HG03064 (cell line): ENCODE data around the gene NFIB.

Experiments
- ATAC-seq: cut with Tn5 transposase; IDR thresholded peaks from one replicate; pipeline ENCODE4 v1.9.1; 2021; ENCODE audit warnings: low read depth; ENCODE audit not compliant: unreplicated experiment

The NFIB gene

GRCh38 chr9:14165376-14166035 lies 148.4 kb downstream of the NFIB start:
- no peak for ATAC-seq

GRCh38 chr9:14164908-14165307 lies 149.0 kb downstream of the NFIB start:
- no peak for ATAC-seq

- no peak for ATAC-seq
These were observed 154.3 kb downstream of the NFIB start for GRCh38 chr9:14159440-14160216.

DNA sequence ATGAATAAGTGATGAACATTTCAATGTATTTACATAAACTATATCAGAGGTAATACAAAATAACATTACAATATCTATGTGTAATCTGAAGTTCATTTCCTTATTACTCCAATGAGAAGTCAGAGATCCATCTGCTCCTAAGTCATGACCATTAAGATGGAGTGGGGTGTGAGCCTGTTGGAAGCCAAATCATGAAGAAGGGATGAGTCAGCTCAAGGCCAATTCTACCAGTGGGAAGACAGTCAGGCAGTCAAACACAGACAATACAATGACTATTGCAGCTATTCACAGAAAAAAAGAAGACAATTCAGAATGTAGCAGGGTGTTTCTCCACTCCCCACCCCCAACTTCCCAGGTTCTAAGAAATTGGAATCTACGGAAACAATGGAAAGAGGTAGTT lies 155.0 kb downstream of the NFIB start:
- no peak for ATAC-seq

GRCh38 chr9:14158136-14158813 lies 155.7 kb downstream of the NFIB start:
- ATAC-seq: no peak

DNA sequence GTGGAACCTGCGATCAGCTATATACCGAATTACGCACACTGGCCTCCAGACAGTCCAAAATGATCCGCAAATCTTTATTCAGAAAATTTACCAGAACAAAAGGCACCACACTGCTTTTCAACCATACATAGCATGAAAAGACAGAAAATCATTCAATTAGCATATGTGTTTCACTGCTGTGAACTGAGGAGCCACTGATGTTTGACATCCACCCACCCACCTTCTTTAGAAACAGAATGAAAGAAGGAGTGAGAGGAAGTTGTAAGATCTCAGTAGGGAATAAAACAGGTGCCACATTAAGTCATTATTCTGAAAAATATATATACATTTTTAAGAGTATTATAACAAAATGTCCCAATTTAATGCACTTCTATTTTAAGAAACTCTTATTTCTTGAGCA lies 156.8 kb downstream of the NFIB start:
- no peak for ATAC-seq

DNA sequence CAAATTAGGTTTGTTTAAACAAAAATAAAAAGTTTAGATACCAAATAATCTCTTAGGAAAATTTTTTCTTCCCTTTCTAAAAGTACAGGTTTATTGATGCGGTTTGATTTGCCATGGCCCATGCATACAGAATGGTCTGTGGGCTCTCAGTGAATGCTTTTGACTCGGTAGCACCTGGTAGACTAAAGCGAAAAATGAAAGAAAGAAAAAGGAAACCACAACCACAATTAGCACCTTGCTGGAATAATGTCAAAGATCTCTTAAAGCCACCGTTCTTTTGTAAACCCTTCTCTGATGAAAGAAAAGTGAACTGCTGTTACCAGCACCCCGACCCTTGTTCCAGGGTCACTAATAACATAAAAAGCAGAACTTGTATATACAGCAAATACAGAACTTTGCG lies 157.9 kb downstream of the NFIB start:
- peak; percentile 95 for ATAC-seq

GRCh38 chr9:14155237-14155636 lies 158.7 kb downstream of the NFIB start:
- no peak for ATAC-seq

DNA sequence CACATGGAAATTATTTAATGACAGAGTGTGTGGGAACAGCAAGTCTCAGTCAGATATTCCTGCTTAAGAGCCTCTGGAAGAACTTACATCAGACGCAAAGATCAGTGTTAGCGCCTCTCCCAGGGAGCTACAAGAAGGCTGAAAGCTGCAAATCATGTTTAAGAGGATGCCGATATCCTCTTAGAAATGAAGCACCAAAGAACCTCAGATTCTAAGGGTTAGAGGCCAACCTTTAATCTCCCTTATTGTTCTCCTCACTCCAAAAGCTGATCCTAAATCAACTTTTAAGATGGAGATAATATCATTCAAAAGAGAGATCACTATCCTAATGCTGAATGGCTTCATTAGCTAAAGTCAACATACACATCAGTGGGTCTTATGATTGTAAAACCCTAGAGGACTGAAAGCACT lies 160.6 kb downstream of the NFIB start:
- no peak for ATAC-seq

DNA sequence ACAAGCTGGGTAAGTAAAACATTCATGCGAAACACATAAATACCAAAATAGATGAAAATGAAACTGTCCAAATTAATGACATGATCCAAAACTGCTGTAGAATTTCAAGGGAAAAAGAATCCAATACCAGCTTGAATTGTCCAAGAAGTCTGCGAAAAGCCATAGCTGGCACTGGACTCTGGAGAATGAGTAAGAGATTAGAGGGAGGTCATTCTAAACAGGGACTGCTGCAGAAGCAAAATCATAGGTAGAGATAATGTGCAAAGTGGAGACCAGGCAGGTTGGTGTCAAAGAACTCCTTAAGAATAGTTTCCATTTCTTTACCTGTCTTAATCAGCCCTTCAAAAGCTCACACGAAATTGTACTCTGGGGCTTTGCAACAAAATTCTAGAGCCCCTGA lies 162.5 kb downstream of the NFIB start:
- ATAC-seq: no peak

- ATAC-seq: no peak
These were observed 165.3 kb downstream of the NFIB start for GRCh38 chr9:14148501-14149103.

DNA sequence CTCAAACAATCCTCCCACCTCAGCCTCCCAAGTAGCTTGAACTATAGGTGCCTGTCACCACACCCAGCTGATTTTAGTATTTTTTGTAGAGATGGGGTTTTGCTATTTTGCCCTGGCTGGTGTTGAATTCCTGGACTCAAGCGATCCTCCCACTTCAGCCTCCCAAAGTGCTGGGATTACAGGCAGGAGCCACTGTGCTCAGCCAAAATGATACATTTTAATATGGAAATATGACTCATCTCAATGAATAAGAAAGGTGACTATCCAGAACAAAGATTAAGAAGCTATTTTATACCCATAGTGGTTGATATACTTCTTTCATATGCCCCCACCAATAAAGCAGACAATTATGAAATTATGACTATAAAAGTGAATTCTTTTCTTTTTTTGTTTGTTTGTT lies 166.2 kb downstream of the NFIB start:
- ATAC-seq: no peak

DNA sequence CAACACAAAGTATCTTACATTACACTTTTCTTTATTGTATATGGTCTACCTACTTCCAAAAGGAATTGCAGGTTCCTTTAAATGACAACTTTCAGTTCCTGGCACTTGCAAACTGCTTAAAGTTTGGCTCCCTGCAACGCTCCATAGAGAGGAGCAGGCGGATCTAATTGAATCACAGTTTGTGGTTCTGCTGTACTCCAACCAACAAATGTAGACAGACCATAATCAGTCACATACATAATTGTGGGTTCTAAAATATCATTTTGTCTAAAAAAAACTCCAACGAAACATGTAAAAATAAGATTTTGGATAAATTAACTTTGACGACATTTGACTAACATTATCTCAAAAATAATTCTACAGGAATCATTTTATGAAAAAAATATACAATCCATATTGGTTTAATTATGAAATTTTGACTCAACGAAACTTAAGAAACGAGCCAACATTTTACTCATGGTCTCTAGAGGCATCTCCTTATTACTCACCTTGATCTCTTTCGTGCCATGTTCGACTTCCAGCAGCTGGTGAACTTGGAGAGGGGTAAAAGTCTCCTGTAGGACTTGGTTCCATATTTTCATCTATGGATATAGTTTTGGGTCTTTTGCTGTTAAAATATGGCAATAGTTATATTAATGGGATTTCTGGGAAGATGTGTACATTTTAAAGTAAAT lies 167.6 kb downstream of the NFIB start:
- no peak for ATAC-seq

DNA sequence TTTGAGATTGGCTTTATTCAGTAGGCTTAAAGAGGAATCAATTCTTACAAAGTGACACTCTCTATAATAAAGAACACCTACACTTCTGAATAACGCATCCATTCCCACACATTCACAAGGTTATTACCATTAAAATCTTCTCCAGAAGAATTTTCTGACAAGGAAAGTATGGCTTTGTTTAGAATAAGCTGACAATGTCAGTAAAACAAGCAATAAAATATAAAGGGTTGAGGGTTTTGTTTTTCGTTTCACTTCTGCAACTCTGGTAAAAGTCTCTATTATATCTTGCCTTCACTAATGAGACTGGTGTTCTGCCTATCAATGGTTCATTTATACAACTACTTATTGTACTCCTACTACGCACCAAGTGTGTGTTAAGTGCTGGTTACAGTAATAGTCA lies 169.7 kb downstream of the NFIB start:
- no peak for ATAC-seq

GRCh38 chr9:14141699-14142098 lies 172.2 kb downstream of the NFIB start:
- ATAC-seq: no peak

GRCh38 chr9:14140096-14140697 lies 173.7 kb downstream of the NFIB start:
- ATAC-seq: no peak

GRCh38 chr9:14139287-14139686 lies 174.7 kb downstream of the NFIB start:
- no peak for ATAC-seq

DNA sequence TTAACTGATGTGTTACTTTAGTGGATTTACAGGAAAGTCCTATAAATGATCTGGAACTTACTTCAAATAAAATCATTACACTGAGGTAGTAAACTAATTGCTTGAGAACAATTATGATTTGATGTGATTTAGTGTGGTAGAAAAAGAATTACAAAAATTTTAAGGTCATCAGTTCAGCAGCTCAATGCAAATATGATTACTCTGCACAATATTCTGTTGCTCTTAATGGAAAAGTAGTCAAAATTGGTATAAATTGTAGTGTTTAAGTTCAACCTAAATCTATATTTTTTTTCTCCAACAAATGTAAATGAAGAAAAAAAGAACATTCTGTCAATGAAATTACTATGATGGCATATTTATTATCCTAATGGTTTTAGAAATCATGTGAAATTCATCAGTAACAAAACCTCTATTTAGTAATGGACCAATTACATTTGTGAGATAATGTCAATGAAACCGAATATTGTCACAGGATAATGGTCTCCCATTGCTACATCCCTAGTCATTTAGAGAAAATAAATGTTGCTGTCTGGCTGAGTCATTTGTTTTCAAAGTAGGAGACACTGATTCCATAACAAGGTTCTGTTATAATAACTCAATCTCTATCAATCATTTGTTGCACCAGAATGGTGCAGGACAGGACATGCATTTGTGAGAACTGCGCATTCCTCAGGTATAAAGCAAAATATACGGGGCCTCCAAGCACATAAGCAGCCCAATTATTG lies 177.1 kb downstream of the NFIB start:
- ATAC-seq: no peak

- ATAC-seq: no peak
These were observed 177.8 kb downstream of the NFIB start for GRCh38 chr9:14136047-14136635.
